ENCODE measurements around the gene BIN1. TPM values are rescaled to one million over a fixed set of nuclear protein-coding genes. Genes with fewer than 3 reads are reported as not detected.

Gene BIN1
- total RNA-seq, 1 experiment from 2014 or later, result 58.6 TPM

- peaks cover 2% of the 10 kb centered on the region; the same call in 1 of the 2 replicates for H3K36me3 ChIP-seq (ENCODE audit: control insufficient read depth, insufficient read depth, low read length)
- in situ Hi-C loops (cut with HindIII; ENCODE audit: low pct_unique_long_range_greater_than_20kb, low sequenced_read_pairs), result no loop called here
- peaks cover 22% of the 10 kb centered on the region for H3K4me1 ChIP-seq (ENCODE audit: control insufficient read depth, insufficient read depth, low read length)
- no peak for TF ChIP-seq CTCF (IDR thresholded peaks at IDR 0.05)
- no peak for TF ChIP-seq TCF7L2 (IDR thresholded peaks at IDR 0.05; ENCODE audit: low read depth, low read length)
- TF ChIP-seq REST (IDR thresholded peaks at IDR 0.05; ENCODE audit: insufficient read depth in 1 of 2, low read depth in 2 of 2, low read length in 1 of 2), result no peak
- no peak for TF ChIP-seq POLR2AphosphoS5 (IDR thresholded peaks at IDR 0.05; ENCODE audit: low read depth, low read length)
- no peak for TF ChIP-seq SIN3A (IDR thresholded peaks at IDR 0.05; ENCODE audit: borderline replicate concordance, insufficient read depth, low read depth, low read length)
- POLR2A ChIA-PET, result no interaction called here
- BruUV-seq (replicated peaks), result no TSS peak
- DNase-seq (ENCODE audit: low read depth, low spot score) (no peak), ATAC-seq (peak; percentile 57)
- no peaks in the 10 kb centered on the region for H3K9me3 ChIP-seq (ENCODE audit: control insufficient read depth, insufficient read depth, low read depth, low read length)
- CTCF ChIA-PET, result no interaction called here
- intact Hi-C loops (cut with micrococcal nuclease; ENCODE audit: unreplicated experiment), result no loop called here
- H3K27me3 ChIP-seq (ENCODE audit: control insufficient read depth, insufficient read depth, low read length), result no peaks in the 10 kb centered on the region; the same call in 1 of the 2 replicates
- H3K4me3 ChIP-seq (ENCODE audit: low read depth in 2 of 2, low read length in 2 of 2), result peak overlapping the region; percentile 61 to 72
- H3K27ac ChIP-seq (ENCODE audit: low read length), result peak overlapping the region; percentile 76
Measured at GRCh38 chr2:127107622-127107999, 657 bp upstream of the BIN1 start.

DNA sequence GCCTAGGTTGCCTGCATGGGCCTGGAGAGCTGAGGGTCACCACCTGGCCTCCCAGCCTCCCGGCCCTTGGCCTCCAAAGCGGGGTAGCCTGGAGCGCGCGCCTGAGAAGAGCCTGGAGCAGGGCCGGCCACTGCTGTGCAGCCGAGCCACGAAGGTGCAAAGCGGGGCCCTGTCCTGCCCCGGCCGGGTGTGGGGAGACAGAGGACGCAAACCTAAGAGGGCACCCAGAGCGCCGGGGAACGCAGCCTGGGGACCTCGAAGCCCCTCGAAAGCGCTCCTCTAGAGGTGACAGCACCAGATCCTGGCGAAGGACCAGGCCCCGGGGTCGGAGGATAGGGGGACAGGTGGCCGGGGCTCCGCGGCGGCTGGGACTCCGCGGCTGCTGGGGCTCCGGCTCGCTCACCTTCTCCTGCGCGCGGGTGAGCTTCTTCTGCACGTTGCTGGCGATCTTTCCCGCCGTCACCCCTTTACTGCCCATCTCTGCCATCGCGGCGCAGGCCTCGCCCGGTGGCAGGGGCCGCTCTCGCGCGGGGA is 430 bp downstream of the BIN1 start:
- in situ Hi-C loops (cut with HindIII; ENCODE audit: low pct_unique_long_range_greater_than_20kb, low sequenced_read_pairs) (no loop called here), intact Hi-C loops (cut with micrococcal nuclease; ENCODE audit: unreplicated experiment) (no loop called here)
- Histone ChIP-seq H3K27me3 (ENCODE audit: control insufficient read depth, insufficient read depth, low read length) (no peaks in the 10 kb centered on the region), H3K27ac (ENCODE audit: low read length) (peak overlapping the region; percentile 63; the same call in 1 of the 2 replicates), H3K4me1 (ENCODE audit: control insufficient read depth, insufficient read depth, low read length) (peaks cover 22% of the 10 kb centered on the region), H3K9me3 (ENCODE audit: control insufficient read depth, insufficient read depth, low read depth, low read length) (no peaks in the 10 kb centered on the region), H3K4me3 (ENCODE audit: low read depth in 2 of 2, low read length in 2 of 2) (peak overlapping the region; percentile 61 to 72), H3K36me3 (ENCODE audit: control insufficient read depth, insufficient read depth, low read length) (peaks cover 2% of the 10 kb centered on the region; the same call in 1 of the 2 replicates)
- DNase-seq (ENCODE audit: low read depth, low spot score) (no peak), ATAC-seq (peak; percentile 45)
- BruUV-seq (replicated peaks), result no TSS peak
- POLR2A ChIA-PET, result interaction anchor here (0.6 kb wide), 1 partner anchor 25 kb away, joined by 5 read pairs; no protein-coding TSS in a partner anchor
- CTCF ChIA-PET, result interaction anchor here (0.6 to 0.9 kb wide), 2 partner anchors 15 to 82 kb away, joined by 3 read pairs; no protein-coding TSS in a partner anchor
- no peak for TF ChIP-seq TCF7L2 (IDR thresholded peaks at IDR 0.05; ENCODE audit: low read depth, low read length)
- no peak for TF ChIP-seq REST (IDR thresholded peaks at IDR 0.05; ENCODE audit: insufficient read depth in 1 of 2, low read depth in 2 of 2, low read length in 1 of 2)
- no peak for TF ChIP-seq POLR2AphosphoS5 (IDR thresholded peaks at IDR 0.05; ENCODE audit: low read depth, low read length)
- no peak for TF ChIP-seq SIN3A (IDR thresholded peaks at IDR 0.05; ENCODE audit: borderline replicate concordance, insufficient read depth, low read depth, low read length)

Measured in Panc1 (cell line).